SK-N-SH (cell line): ENCODE data around the gene MANBA. TPM values are rescaled to one million over a fixed set of nuclear protein-coding genes. Genes with fewer than 3 reads are reported as not detected.
A peak's percentile ranks its signal among the peaks of the same experiment; 100 is the strongest.

Experiments
- CTCF ChIA-PET: fragments of 300-600, 350-600 bp; formaldehyde crosslinking; extraction: SDS; loops from one replicate; lab custom pipeline; 2021; lab: Yijun Ruan, JAX
- POLR2A ChIA-PET: fragments of 350-600 bp; sonication (Branson Sonifier 250); formaldehyde crosslinking; extraction: SDS; loops from one replicate; lab custom pipeline; 2020; ENCODE audit warnings: antibody characterized with exemption, inconsistent platforms; lab: Yijun Ruan, JAX
- DNase-seq: peaks from one replicate; pipeline ENCODE4 v3.0.0; 2012
- H2AFZ ChIP-seq: fragments of 200-600 bp; sonication (generic); 2 replicates; pipeline ENCODE4 v1.8.1; 2016; ENCODE audit warnings: antibody characterized with exemption, mild to moderate bottlenecking, low read depth
- H3F3A ChIP-seq: fragments of 200-600 bp; sonication (generic); replicated peaks from 2 replicates; pipeline ENCODE3; 2016; ENCODE audit warnings: antibody characterized with exemption, mild to moderate bottlenecking; ENCODE audit not compliant: insufficient read depth
- H3K27ac ChIP-seq, 2 experiments: fragments of 200-500 bp in 1 of 2; fragments of 200-600 bp in 1 of 2; sonication (Bioruptor generic) in 1 of 2; sonication (generic), shearing (Covaris generic) in 1 of 2; 2 replicates each; pipeline versions ENCODE4 v1.5.1 to v1.6.1; 2014 to 2016; ENCODE audit warnings: low read depth in 2 of 2, inconsistent platforms in 1 of 2, low read length in 1 of 2, mild to moderate bottlenecking in 1 of 2, mixed read lengths in 1 of 2
- H3K27me3 ChIP-seq: fragments of 200-600 bp; sonication (generic), shearing (Covaris generic); 2 replicates; pipeline ENCODE4 v1.6.1; 2016; ENCODE audit warnings: mixed run types; ENCODE audit not compliant: insufficient read depth
- H3K36me3 ChIP-seq, 2 experiments: fragments of 200-500 bp in 1 of 2; fragments of 200-600 bp in 1 of 2; sonication (Bioruptor generic) in 1 of 2; sonication (generic) in 1 of 2; replicated peaks in 1 of 2; 2 replicates each; pipeline versions ENCODE3 to v1.5.1; 2014 to 2016; ENCODE audit warnings: low read length in 1 of 2, mild to moderate bottlenecking in 1 of 2; ENCODE audit not compliant: insufficient read depth in 2 of 2, control insufficient read depth in 1 of 2
- H3K4me1 ChIP-seq, 2 experiments: fragments of 200-500 bp in 1 of 2; fragments of 200-600 bp in 1 of 2; sonication (Bioruptor generic) in 1 of 2; sonication (generic), shearing (Covaris generic) in 1 of 2; 2 replicates each; pipeline versions ENCODE4 v1.5.1 to v1.6.1; 2014 to 2016; ENCODE audit warnings: low read depth in 1 of 2, low read length in 1 of 2, mixed run types in 1 of 2; ENCODE audit not compliant: insufficient read depth in 2 of 2, control insufficient read depth in 1 of 2
- H3K4me2 ChIP-seq: fragments of 200-600 bp; sonication (generic), shearing (Covaris generic); 2 replicates; pipeline ENCODE4 v1.6.1; 2017; ENCODE audit warnings: mixed run types
- H3K4me3 ChIP-seq, 2 experiments: fragments of 200-500 bp in 1 of 2; fragments of 200-600 bp in 1 of 2; sonication (Bioruptor generic) in 1 of 2; sonication (generic), shearing (Covaris generic) in 1 of 2; 2 replicates each; pipeline versions ENCODE4 v1.5.1 to v1.8.1; 2014 to 2016; ENCODE audit warnings: low read depth in 2 of 2, inconsistent platforms in 1 of 2, low read length in 1 of 2, mild to moderate bottlenecking in 1 of 2, mixed read lengths in 1 of 2, moderate library complexity in 1 of 2
- H3K79me2 ChIP-seq: fragments of 200-600 bp; sonication (generic); 2 replicates; pipeline ENCODE4 v1.8.1; 2017; ENCODE audit warnings: mild to moderate bottlenecking; ENCODE audit not compliant: insufficient read depth
- H3K9ac ChIP-seq: fragments of 200-600 bp; sonication (generic); 2 replicates; pipeline ENCODE4 v1.6.1; 2017; ENCODE audit warnings: mixed run types
- H3K9me2 ChIP-seq: fragments of 200-600 bp; sonication (generic); 2 replicates; pipeline ENCODE4 v1.6.1; 2017; ENCODE audit warnings: mixed run types
- H3K9me3 ChIP-seq: fragments of 200-600 bp; sonication (generic); 2 replicates; pipeline ENCODE4 v1.6.1; 2017; ENCODE audit warnings: mixed run types, mild to moderate bottlenecking, moderate library complexity
- H4K20me1 ChIP-seq: fragments of 200-600 bp; sonication (generic); 2 replicates; pipeline ENCODE4 v1.6.1; 2017; ENCODE audit warnings: mild to moderate bottlenecking, mixed run types; ENCODE audit not compliant: insufficient read depth
- CHD2 ChIP-seq: fragments of 150-350 bp; IDR thresholded peaks from 2 replicates; pipeline ENCODE4 v1.6.1; 2018; ENCODE audit warnings: low read length; ENCODE audit not compliant: partially characterized antibody
- ELF1 ChIP-seq: IDR thresholded peaks from 2 replicates; pipeline ENCODE4 v1.4.0; 2012
- EP300 ChIP-seq, 2 experiments: IDR thresholded peaks; 2 replicates each; pipeline versions ENCODE4 v1.4.0 to v1.6.1; 2012; ENCODE audit warnings: borderline replicate concordance in 1 of 2, low read depth in 1 of 2, low read length in 1 of 2
- EZH2phosphoT487 ChIP-seq: fragments of 200-600 bp; sonication (generic); IDR thresholded peaks from 2 replicates; pipeline ENCODE4 v1.6.1; 2017; ENCODE audit warnings: low read depth, mixed run types, mild to moderate bottlenecking, antibody characterized with exemption, moderate library complexity, borderline replicate concordance
- FOSL2 ChIP-seq: IDR thresholded peaks from 2 replicates; pipeline ENCODE4 v1.4.0; 2012; ENCODE audit warnings: low read depth, mild to moderate bottlenecking, moderate library complexity, borderline replicate concordance
- FOXJ3 ChIP-seq: sonication (generic); formaldehyde crosslinking; IDR thresholded peaks from 2 replicates; pipeline ENCODE4 v1.5.1; 2020; ENCODE audit warnings: mild to moderate bottlenecking, missing genetic modification reagents
- GABPA ChIP-seq: IDR thresholded peaks from 2 replicates; pipeline ENCODE4 v1.4.0; 2012; ENCODE audit warnings: low read depth, mild to moderate bottlenecking
- GATA2 ChIP-seq: sonication (generic); formaldehyde crosslinking; IDR thresholded peaks from 2 replicates; pipeline ENCODE4 v1.5.0; 2020; ENCODE audit warnings: mild to moderate bottlenecking, missing genetic modification reagents
- JUND ChIP-seq: IDR thresholded peaks from 2 replicates; pipeline ENCODE4 v1.4.0; 2012
- MEF2A ChIP-seq: IDR thresholded peaks from 2 replicates; pipeline ENCODE4 v1.4.0; 2012; ENCODE audit warnings: low read depth, borderline replicate concordance
- MXI1 ChIP-seq: IDR thresholded peaks from 2 replicates; pipeline ENCODE4 v1.6.1; 2012; ENCODE audit warnings: mild to moderate bottlenecking, low read depth, low read length, improper control_type of control experiment
- POLR2AphosphoS5 ChIP-seq: IDR thresholded peaks from 2 replicates; pipeline ENCODE4 v1.6.1; 2012; ENCODE audit warnings: low read depth, low read length
- RAD21 ChIP-seq: IDR thresholded peaks from 2 replicates; pipeline ENCODE4 v1.6.1; 2012; ENCODE audit warnings: mild to moderate bottlenecking, low read length
- RCOR1 ChIP-seq: fragments of 150-350 bp; IDR thresholded peaks from 2 replicates; pipeline ENCODE4 v1.6.1; 2017; ENCODE audit warnings: antibody characterized with exemption, low read length
- RFX5 ChIP-seq: IDR thresholded peaks from 2 replicates; pipeline ENCODE4 v1.6.1; 2012; ENCODE audit warnings: mild to moderate bottlenecking, improper control_type of control experiment, low read length
- RXRA ChIP-seq: IDR thresholded peaks from 2 replicates; pipeline ENCODE4 v1.4.0; 2012; ENCODE audit warnings: low read depth, mild to moderate bottlenecking, borderline replicate concordance
- SIN3A ChIP-seq: IDR thresholded peaks from 2 replicates; pipeline ENCODE4 v1.6.1; 2012; ENCODE audit warnings: low read depth, mild to moderate bottlenecking, low read length, moderate library complexity, borderline replicate concordance
- TEAD4 ChIP-seq: IDR thresholded peaks from 2 replicates; pipeline ENCODE4 v1.4.0; 2012; ENCODE audit warnings: mild to moderate bottlenecking, borderline replicate concordance; ENCODE audit not compliant: insufficient read depth
- WGBS: methylation state at CpG from one replicate; pipeline ENCODE4 v1.1.6; 2017; ENCODE audit warnings: low lambda C conversion rate; 5-methylcytosine and 5-hydroxymethylcytosine counted together
- polyA plus RNA-seq, 3 experiments: library from polyadenylated mRNA; depleted of rRNA; stranded (reverse); fragments of >200 nt; gene quantifications; 2 replicates each; pipeline ENCODE4 v1.2.3, GENCODE V29; 2012
- TF ChIP-seq, protein P1 (sequence below): IDR thresholded peaks from 2 replicates; pipeline ENCODE4 v1.4.0; 2012; ENCODE audit warnings: low read depth, borderline replicate concordance
- TF ChIP-seq, protein P2 (sequence below): IDR thresholded peaks from 2 replicates; pipeline ENCODE4; 2012

MANBA gene
- polyA plus RNA-seq, 1 of the 3 experiments (the other 2 are of a cell fraction), result 13.4 TPM

DNA sequence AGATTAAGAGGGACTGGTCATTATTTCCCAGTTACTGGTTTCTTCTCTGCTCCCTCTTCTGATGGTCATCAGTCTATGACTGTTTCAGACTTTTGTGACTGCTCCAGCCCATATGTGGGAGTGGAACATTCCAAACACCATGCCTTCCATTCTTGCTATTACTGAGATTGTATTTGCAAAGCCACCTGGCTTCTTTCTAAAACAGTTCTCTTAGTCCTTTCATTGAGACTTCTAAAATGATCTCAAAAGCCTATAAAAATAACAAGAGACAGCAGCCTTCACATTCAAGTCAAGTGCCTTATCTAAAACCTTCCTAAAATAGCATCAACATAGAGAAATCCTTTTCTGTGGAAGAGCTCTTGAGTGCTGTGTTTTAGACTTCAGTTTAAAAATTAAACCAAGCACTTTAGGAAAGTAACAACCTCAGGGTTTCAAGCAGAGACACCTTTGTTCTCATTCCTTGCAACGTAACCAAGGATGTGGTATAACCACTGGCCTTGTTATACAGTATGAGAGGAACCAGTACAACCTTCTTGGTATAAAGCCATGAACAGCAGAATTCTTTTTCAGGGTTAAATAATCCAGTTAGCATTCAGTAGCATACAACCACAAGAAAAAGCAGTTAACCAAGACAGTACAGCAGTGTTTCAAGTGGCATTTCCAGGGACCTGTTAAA lies 162.5 kb downstream of the MANBA start:
- Histone ChIP-seq H3K9ac (no peak overlapping the region), H3K27ac (peak overlapping the region in 1 of 2 experiments; percentile 9; a peak in 2 of 4 replicates)
- 94% methylated on average over 1 of the region's 1 CpG for WGBS

DNA sequence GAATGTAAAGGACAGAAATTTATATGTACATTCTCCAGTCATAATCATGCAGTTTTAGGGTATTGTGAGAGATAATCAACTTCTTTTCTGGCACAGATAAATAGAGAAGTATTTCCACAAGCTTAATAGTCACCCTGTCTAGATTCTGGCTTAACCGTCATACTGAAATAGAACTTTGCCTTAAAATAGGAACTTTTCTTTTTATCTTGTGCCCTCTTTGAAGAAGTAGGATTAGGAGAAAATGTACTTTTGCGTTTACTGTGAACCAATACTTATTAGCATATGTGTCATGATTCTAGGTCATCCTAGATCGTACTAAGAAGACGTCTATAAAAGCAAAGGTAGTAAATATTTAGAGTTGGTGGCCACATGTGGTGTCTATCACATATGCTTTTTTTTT lies 164.2 kb downstream of the MANBA start:
- ChIA-PET POLR2A (no interaction called here), CTCF (no interaction called here)
- Histone ChIP-seq H3K36me3 (peaks cover 52 to 62% of the 10 kb centered on the region in 2 experiments), H3K9ac (no peak overlapping the region), H3K9me2 (no peaks in the 10 kb centered on the region), H3K27ac (no peak overlapping the region), H3K4me1 (no peaks in the 10 kb centered on the region), H3K79me2 (no peaks in the 10 kb centered on the region), H4K20me1 (no peaks in the 10 kb centered on the region), H3K9me3 (no peaks in the 10 kb centered on the region), H2AFZ (no peak overlapping the region), H3K27me3 (no peaks in the 10 kb centered on the region), H3K4me2 (no peak overlapping the region), H3F3A (no peaks in the 10 kb centered on the region), H3K4me3 (no peak overlapping the region)
- no peak for DNase-seq
- 97% methylated on average over 4 of the region's 4 CpGs for WGBS
- TF ChIP-seq MXI1 (no peak), MEF2A (no peak), FOSL2 (no peak), GATA2 (CRISPR knock-in tag) (no peak), SIN3A (no peak), EP300 (IDR thresholded peaks at IDR 0.05; ENCODE audit: borderline replicate concordance in 1 of 2, low read depth in 1 of 2, low read length in 1 of 2) (no peak), RCOR1 (no peak), FOXJ3 (no peak), ELF1 (no peak), POLR2AphosphoS5 (no peak), RFX5 (no peak), EZH2phosphoT487 (no peak), GABPA (no peak), JUND (no peak), CHD2 (no peak)
- TF ChIP-seq, protein P1, sequence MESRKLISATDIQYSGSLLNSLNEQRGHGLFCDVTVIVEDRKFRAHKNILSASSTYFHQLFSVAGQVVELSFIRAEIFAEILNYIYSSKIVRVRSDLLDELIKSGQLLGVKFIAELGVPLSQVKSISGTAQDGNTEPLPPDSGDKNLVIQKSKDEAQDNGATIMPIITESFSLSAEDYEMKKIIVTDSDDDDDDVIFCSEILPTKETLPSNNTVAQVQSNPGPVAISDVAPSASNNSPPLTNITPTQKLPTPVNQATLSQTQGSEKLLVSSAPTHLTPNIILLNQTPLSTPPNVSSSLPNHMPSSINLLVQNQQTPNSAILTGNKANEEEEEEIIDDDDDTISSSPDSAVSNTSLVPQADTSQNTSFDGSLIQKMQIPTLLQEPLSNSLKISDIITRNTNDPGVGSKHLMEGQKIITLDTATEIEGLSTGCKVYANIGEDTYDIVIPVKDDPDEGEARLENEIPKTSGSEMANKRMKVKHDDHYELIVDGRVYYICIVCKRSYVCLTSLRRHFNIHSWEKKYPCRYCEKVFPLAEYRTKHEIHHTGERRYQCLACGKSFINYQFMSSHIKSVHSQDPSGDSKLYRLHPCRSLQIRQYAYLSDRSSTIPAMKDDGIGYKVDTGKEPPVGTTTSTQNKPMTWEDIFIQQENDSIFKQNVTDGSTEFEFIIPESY, result no peak
- TF ChIP-seq, protein P2, sequence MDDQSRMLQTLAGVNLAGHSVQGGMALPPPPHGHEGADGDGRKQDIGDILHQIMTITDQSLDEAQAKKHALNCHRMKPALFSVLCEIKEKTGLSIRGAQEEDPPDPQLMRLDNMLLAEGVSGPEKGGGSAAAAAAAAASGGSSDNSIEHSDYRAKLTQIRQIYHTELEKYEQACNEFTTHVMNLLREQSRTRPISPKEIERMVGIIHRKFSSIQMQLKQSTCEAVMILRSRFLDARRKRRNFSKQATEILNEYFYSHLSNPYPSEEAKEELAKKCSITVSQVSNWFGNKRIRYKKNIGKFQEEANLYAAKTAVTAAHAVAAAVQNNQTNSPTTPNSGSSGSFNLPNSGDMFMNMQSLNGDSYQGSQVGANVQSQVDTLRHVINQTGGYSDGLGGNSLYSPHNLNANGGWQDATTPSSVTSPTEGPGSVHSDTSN, result no peak

More for the DNA sequence above, 162.5 kb downstream of the MANBA start:
- no peak for DNase-seq
- Histone ChIP-seq H3K9me3 (no peaks in the 10 kb centered on the region), H3K79me2 (no peaks in the 10 kb centered on the region)
- TF ChIP-seq RXRA, result no peak
- TF ChIP-seq RAD21, result no peak
- TF ChIP-seq, protein P2, result no peak
- TF ChIP-seq, protein P1, result no peak
- TF ChIP-seq RFX5, result no peak
- TF ChIP-seq TEAD4, result no peak
- TF ChIP-seq CHD2, result no peak
- no peak for TF ChIP-seq EP300 (IDR thresholded peaks at IDR 0.05; ENCODE audit: borderline replicate concordance in 1 of 2, low read depth in 1 of 2, low read length in 1 of 2)
- TF ChIP-seq, all 33 proteins: peak for 0
- Histone ChIP-seq H3K4me3 (no peak overlapping the region), H3K4me1 (no peaks in the 10 kb centered on the region), H3K9me2 (no peaks in the 10 kb centered on the region), H2AFZ (no peak overlapping the region), H3K4me2 (no peak overlapping the region), H4K20me1 (no peaks in the 10 kb centered on the region), H3K36me3 (peaks cover 48 to 65% of the 10 kb centered on the region in 2 experiments), H3K27me3 (no peaks in the 10 kb centered on the region), H3F3A (no peaks in the 10 kb centered on the region)
- CTCF ChIA-PET, result no interaction called here
- POLR2A ChIA-PET, result no interaction called here
